Uterine smooth muscle cell (primary cell): ENCODE results near the gene CTU1. TPM values are rescaled to one million over a fixed set of nuclear protein-coding genes. Genes with fewer than 3 reads are reported as not detected.

ENCODE experiments used
- total RNA-seq: library from RNA; depleted of rRNA; stranded (reverse); fragments of >200 nt; gene quantifications from 2 replicates; pipeline ENCODE4 v1.2.3, GENCODE V29; 2014

CTU1 gene
- 9.5 and 11.1 TPM in 2 replicates for total RNA-seq

GRCh38 chr19:51108066-51108804, at the start of gene CTU1:
Gene CTU1, minus strand, starts transcription at chr19:51108409. Its CDS starts 3,840 bp downstream, at chr19:51104569.

GRCh38 chr19:51142119-51142518, 33.9 kb upstream of the CTU1 start, which contains the start of gene SIGLEC7:
Gene SIGLEC7, plus strand, starts transcription at chr19:51142301. Its CDS starts 69 bp downstream, at chr19:51142370.

GRCh38 chr19:51124729-51125128, 16.5 kb upstream of the CTU1 start, which contains the start of gene SIGLEC9:
Gene SIGLEC9, plus strand, starts transcription at chr19:51124906. Its CDS starts 69 bp downstream, at chr19:51124975.

GRCh38 chr19:51082611-51083010, 25.6 kb downstream of the CTU1 start, which contains the start of gene KLK14:
Gene KLK14, minus strand, starts transcription at chr19:51082887. Its CDS starts 273 bp downstream, at chr19:51082614.

GRCh38 chr19:51064534-51065220, 43.5 kb downstream of the CTU1 start, which contains the start of gene KLK13:
Gene KLK13, minus strand, starts transcription at chr19:51065092. Its CDS starts 25 bp downstream, at chr19:51065067.

Other genes with a start within 250 kb of the CTU1 start
- 0.22 TPM in 1 of 2 replicates, not detected in the other for gene KLK2, start 235.0 kb downstream of the CTU1 start, total RNA-seq
- gene KLK4, start 197.0 kb downstream of the CTU1 start, total RNA-seq = not detected in 2 replicates
- not detected in 2 replicates for gene KLK5, start 155.4 kb downstream of the CTU1 start, total RNA-seq
- gene KLK6, start 138.8 kb downstream of the CTU1 start, total RNA-seq = not detected in 2 replicates
- gene KLK7, start 124.5 kb downstream of the CTU1 start, total RNA-seq = not detected in 2 replicates
- not detected in 2 replicates for gene KLK8, start 106.8 kb downstream of the CTU1 start, total RNA-seq
- gene KLK10, start 88.7 kb downstream of the CTU1 start, total RNA-seq = not detected in 2 replicates
- gene KLK11, start 81.8 kb downstream of the CTU1 start, total RNA-seq = not detected in 2 replicates
- gene KLK12, start 73.4 kb downstream of the CTU1 start, total RNA-seq = not detected in 2 replicates
- gene KLK13, start 43.3 kb downstream of the CTU1 start, total RNA-seq = not detected in 2 replicates
- gene KLK14, start 25.5 kb downstream of the CTU1 start, total RNA-seq = not detected in 2 replicates
- gene SIGLEC9, start 16.5 kb upstream of the CTU1 start, total RNA-seq = 0.44 TPM in 1 of 2 replicates, not detected in the other
- gene SIGLEC7, start 33.9 kb upstream of the CTU1 start, total RNA-seq = not detected in 2 replicates
- gene CD33, start 116.7 kb upstream of the CTU1 start, total RNA-seq = 0.22 TPM in 1 of 2 replicates, not detected in the other
- not detected in 2 replicates for gene SIGLECL1, start 142.7 kb upstream of the CTU1 start, total RNA-seq
- not detected in 2 replicates for gene IGLON5, start 203.2 kb upstream of the CTU1 start, total RNA-seq
- gene VSIG10L, start 233.7 kb upstream of the CTU1 start, total RNA-seq = 0.22 and 0.50 TPM in 2 replicates